ENCODE data around the gene GRP. TPM values are rescaled to one million over a fixed set of nuclear protein-coding genes. Genes with fewer than 3 reads are reported as not detected.

The GRP gene
- total RNA-seq, 1 donor from 2014 or later: not detected

DNA sequence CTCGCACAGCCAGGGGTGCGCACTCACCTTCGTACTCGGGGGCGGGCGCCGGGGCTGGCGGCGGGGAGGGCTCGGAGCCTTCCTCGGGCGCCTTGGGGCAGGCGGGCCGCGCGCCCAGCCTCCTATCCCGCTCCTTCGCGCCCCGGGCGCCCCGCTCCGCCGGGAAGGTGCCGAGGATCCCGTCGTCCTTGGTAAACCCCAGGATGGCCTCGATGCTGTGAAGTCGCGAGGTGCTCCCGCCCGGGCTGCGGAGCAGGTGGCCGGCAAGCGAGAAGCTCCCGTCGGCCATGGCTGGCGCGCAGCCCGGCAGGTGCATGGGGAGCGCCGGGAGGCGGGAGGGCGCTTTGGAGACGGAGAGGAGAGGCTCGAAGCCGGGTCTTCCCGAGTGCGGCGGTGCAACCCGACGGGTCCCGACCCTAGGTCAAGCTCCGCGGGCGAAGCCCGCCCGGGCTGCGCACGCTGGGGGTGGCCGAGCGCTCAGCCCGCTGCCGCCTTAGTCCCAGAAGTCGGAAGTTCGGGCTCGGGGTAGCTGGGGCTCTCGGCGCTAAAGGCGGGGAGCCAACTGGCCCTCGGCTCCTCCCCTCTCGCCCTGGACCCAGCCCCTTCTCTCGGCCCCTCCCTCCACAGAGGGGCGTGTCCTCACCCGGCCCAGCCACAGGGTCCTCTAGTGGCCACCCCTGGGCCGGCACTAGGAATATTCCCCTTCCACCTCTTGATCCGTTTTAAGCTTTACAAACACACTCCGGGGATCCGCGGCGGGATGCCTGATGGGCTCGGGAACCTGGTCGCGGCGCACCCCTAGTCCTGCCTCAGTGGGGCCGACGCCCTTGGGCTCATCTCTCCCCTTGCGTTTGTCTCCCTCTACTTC is 53.2 kb downstream of the GRP start, which contains the start of gene RAX:
Gene RAX, minus strand, starts transcription at position 564 of the 868 bp plus-strand sequence. Its CDS starts 248 bp downstream, at position 316.
- H3K27ac Mint-ChIP-seq: no peak within 1 kb of the TSS
- peaks cover 27% of the 10 kb centered on the region for H3K4me1 Mint-ChIP-seq
- no peak within 1 kb of the TSS for H3K4me3 Mint-ChIP-seq
- H3K27me3 Mint-ChIP-seq: peaks cover 68% of the 10 kb centered on the region
- peak; percentile 59 for ATAC-seq (ENCODE audit: low read depth)
- DNase-seq: no peak
- ChIA-PET CTCF (no interaction called here), POLR2A (interaction anchor here (0.5 kb wide), 1 partner anchor 131 kb away, joined by 5 read pairs; no protein-coding TSS in a partner anchor)
- no peaks in the 10 kb centered on the region for H3K9me3 Mint-ChIP-seq
- TF ChIP-seq, protein P1, sequence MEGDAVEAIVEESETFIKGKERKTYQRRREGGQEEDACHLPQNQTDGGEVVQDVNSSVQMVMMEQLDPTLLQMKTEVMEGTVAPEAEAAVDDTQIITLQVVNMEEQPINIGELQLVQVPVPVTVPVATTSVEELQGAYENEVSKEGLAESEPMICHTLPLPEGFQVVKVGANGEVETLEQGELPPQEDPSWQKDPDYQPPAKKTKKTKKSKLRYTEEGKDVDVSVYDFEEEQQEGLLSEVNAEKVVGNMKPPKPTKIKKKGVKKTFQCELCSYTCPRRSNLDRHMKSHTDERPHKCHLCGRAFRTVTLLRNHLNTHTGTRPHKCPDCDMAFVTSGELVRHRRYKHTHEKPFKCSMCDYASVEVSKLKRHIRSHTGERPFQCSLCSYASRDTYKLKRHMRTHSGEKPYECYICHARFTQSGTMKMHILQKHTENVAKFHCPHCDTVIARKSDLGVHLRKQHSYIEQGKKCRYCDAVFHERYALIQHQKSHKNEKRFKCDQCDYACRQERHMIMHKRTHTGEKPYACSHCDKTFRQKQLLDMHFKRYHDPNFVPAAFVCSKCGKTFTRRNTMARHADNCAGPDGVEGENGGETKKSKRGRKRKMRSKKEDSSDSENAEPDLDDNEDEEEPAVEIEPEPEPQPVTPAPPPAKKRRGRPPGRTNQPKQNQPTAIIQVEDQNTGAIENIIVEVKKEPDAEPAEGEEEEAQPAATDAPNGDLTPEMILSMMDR (IDR thresholded peaks at IDR 0.05): no peak
- intact Hi-C loops (cut with micrococcal nuclease): loop anchor here (5.0 kb wide), 1 partner anchor 1846 kb away; no protein-coding TSS in a partner anchor
- H3K36me3 Mint-ChIP-seq (ENCODE audit: low read depth): no peaks in the 10 kb centered on the region

GRCh38 chr18:59273759-59274532 is 54.0 kb downstream of the GRP start:
- Mint-ChIP-seq H3K4me1 (peaks cover 19% of the 10 kb centered on the region), H3K36me3 (ENCODE audit: low read depth) (no peaks in the 10 kb centered on the region), H3K27ac (no peak overlapping the region), H3K4me3 (no peak overlapping the region), H3K27me3 (peaks cover 67% of the 10 kb centered on the region), H3K9me3 (no peaks in the 10 kb centered on the region)
- CTCF ChIA-PET: no interaction called here
- TF ChIP-seq, protein P1 (IDR thresholded peaks at IDR 0.05): no peak
- POLR2A ChIA-PET: no interaction called here
- intact Hi-C loops (cut with micrococcal nuclease): loop anchor here (5.0 kb wide), 1 partner anchor 1847 kb away; no protein-coding TSS in a partner anchor
- DNase-seq: no peak
- ATAC-seq (ENCODE audit: low read depth): no peak

DNA sequence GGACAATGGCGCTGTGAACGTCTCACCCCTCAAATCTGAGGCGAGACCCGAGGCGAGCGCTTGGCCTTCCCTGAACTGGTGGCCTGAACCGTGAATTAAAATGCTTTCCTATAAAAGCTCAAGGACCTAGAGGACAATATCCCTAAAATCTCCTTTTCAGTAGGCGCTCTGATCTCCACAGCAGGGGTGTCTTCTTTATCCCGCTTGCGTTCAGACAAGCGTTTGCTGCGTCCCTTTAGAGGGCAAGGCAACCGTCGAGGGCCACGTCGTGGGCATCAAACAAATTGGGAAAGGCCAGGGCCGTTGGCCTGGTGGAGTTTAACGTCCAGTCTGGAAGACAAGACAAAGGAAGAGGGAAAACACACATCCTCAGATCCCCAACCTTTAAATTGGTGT is 54.6 kb downstream of the GRP start:
- TF ChIP-seq, protein P1 (IDR thresholded peaks at IDR 0.05): no peak
- CTCF ChIA-PET: no interaction called here
- H3K27ac Mint-ChIP-seq: no peak overlapping the region
- peaks cover 16% of the 10 kb centered on the region for H3K4me1 Mint-ChIP-seq
- H3K4me3 Mint-ChIP-seq: no peak overlapping the region
- POLR2A ChIA-PET: interaction anchor here (0.6 kb wide), 1 partner anchor 436 kb away, joined by 3 read pairs; no protein-coding TSS in a partner anchor
- ATAC-seq (ENCODE audit: low read depth) (no peak), DNase-seq (no peak)
- H3K27me3 Mint-ChIP-seq: peaks cover 69% of the 10 kb centered on the region
- H3K36me3 Mint-ChIP-seq (ENCODE audit: low read depth): no peaks in the 10 kb centered on the region
- intact Hi-C loops (cut with micrococcal nuclease): loop anchor here (5.0 kb wide), 1 partner anchor 1847 kb away; no protein-coding TSS in a partner anchor
- no peaks in the 10 kb centered on the region for H3K9me3 Mint-ChIP-seq

- ATAC-seq (ENCODE audit: low read depth) (no peak), DNase-seq (no peak)
- Mint-ChIP-seq H3K4me1 (peaks cover 13% of the 10 kb centered on the region), H3K4me3 (no peak overlapping the region), H3K27ac (no peak overlapping the region), H3K36me3 (ENCODE audit: low read depth) (no peaks in the 10 kb centered on the region), H3K27me3 (peaks cover 67% of the 10 kb centered on the region), H3K9me3 (no peaks in the 10 kb centered on the region)
- intact Hi-C loops (cut with micrococcal nuclease): no loop called here
- ChIA-PET CTCF (no interaction called here), POLR2A (no interaction called here)
- TF ChIP-seq, protein P1 (IDR thresholded peaks at IDR 0.05): no peak
Observed at GRCh38 chr18:59275406-59275949, 55.5 kb downstream of the GRP start.
